SK-MEL-5 (cell line): ENCODE measurements around the gene ITIH2. TPM values are rescaled to one million over a fixed set of nuclear protein-coding genes. Genes with fewer than 3 reads are reported as not detected.
"Not testable (repeated sequence)": the region's sequence is repeated elsewhere in the genome, so short reads cannot be mapped to it uniquely, and the experiment has no call there.

Experiments used
- DNase-seq: peaks from one replicate; pipeline ENCODE4 v3.0.0-alpha.2; 2016; ENCODE audit warnings: low read depth, low spot score
- in situ Hi-C: cut with HindIII; loops from 2 replicates; pipeline ENCODE4 v1.10.0; 2016; ENCODE audit warnings: low sequenced_read_pairs, high pct_unique_total_duplicates, low pct_unique_long_range_greater_than_20kb
- polyA plus RNA-seq, 2 experiments: library from polyadenylated mRNA; depleted of rRNA; stranded (reverse); fragments of >200 nt; gene quantifications; 2 replicates each; pipeline ENCODE4 v1.2.3, GENCODE V29; 2015
- total RNA-seq: library from RNA; depleted of rRNA; stranded (reverse); fragments of >200 nt; shearing (Covaris generic); gene quantifications from 2 replicates; pipeline ENCODE4 v1.2.3, GENCODE V29; 2014; rRNA removed

The ITIH2 gene
- total RNA-seq = not detected in 2 replicates
- not detected in 2 replicates for polyA plus RNA-seq (2015; cell fraction: cytosol; rRNA removed)
- not detected in 2 replicates for polyA plus RNA-seq (2015; cell fraction: nucleus; rRNA removed)

- DNase-seq = no peak
- in situ Hi-C loops = no loop called here
Observed at GRCh38 chr10:7703140-7703539, at the start of gene ITIH2. Gene ITIH2, plus strand, starts transcription at chr10:7703316. Its CDS starts 119 bp downstream, at chr10:7703435.

GRCh38 chr10:7657079-7657478, 46.0 kb upstream of the ITIH2 start:
- DNase-seq, in situ Hi-C loops: not testable (repeated sequence)

- DNase-seq = no peak
- in situ Hi-C loops = no loop called here
Observed at GRCh38 chr10:7657552-7657951, 45.6 kb upstream of the ITIH2 start.

- in situ Hi-C loops = no loop called here
- DNase-seq = no peak
Observed at GRCh38 chr10:7659560-7659959, 43.6 kb upstream of the ITIH2 start.

GRCh38 chr10:7662522-7662921, 40.6 kb upstream of the ITIH2 start:
- DNase-seq = no peak
- in situ Hi-C loops = no loop called here

GRCh38 chr10:7664707-7665106, 38.4 kb upstream of the ITIH2 start:
- in situ Hi-C loops = no loop called here
- no peak for DNase-seq

- no peak for DNase-seq
- in situ Hi-C loops = no loop called here
Observed at GRCh38 chr10:7665767-7666166, 37.3 kb upstream of the ITIH2 start.

GRCh38 chr10:7666253-7667023, 36.7 kb upstream of the ITIH2 start, which contains the start of gene ITIH5:
Gene ITIH5, minus strand, starts transcription at chr10:7666966. Its CDS starts 74 bp downstream, at chr10:7666892.
- no peak for DNase-seq
- in situ Hi-C loops = no loop called here

GRCh38 chr10:7667262-7668141, 35.6 kb upstream of the ITIH2 start:
- no peak for DNase-seq
- in situ Hi-C loops = no loop called here

GRCh38 chr10:7670157-7670556, 33.0 kb upstream of the ITIH2 start:
- in situ Hi-C loops = no loop called here
- DNase-seq = no peak

GRCh38 chr10:7672341-7673134, 30.6 kb upstream of the ITIH2 start:
- in situ Hi-C loops = no loop called here
- DNase-seq = no peak

- in situ Hi-C loops = no loop called here
- no peak for DNase-seq
Observed at GRCh38 chr10:7679256-7679655, 23.9 kb upstream of the ITIH2 start.

- in situ Hi-C loops, DNase-seq: not testable (repeated sequence)
Observed at GRCh38 chr10:7680078-7680477, 23.0 kb upstream of the ITIH2 start.

- DNase-seq = no peak
- in situ Hi-C loops = no loop called here
Observed at GRCh38 chr10:7686351-7687171, 16.6 kb upstream of the ITIH2 start.

- in situ Hi-C loops = no loop called here
- DNase-seq = peak; percentile 90
Observed at GRCh38 chr10:7687228-7687907, 15.7 kb upstream of the ITIH2 start.

- in situ Hi-C loops = no loop called here
- no peak for DNase-seq
Observed at GRCh38 chr10:7689591-7689990, 13.5 kb upstream of the ITIH2 start.
